Iris pigment epithelial cell (primary cell): Measurements from ENCODE around the gene MROH8.
A peak's percentile ranks its signal among the peaks of the same experiment; 100 is the strongest.
"Not testable (repeated sequence)": the region's sequence is repeated elsewhere in the genome, so short reads cannot be mapped to it uniquely, and the experiment has no call there.

Experiments used
- DNase-seq: peaks from one replicate; pipeline ENCODE4 v3.0.0-alpha.2; 2011; ENCODE audit warnings: low read depth

The MROH8 gene

DNA sequence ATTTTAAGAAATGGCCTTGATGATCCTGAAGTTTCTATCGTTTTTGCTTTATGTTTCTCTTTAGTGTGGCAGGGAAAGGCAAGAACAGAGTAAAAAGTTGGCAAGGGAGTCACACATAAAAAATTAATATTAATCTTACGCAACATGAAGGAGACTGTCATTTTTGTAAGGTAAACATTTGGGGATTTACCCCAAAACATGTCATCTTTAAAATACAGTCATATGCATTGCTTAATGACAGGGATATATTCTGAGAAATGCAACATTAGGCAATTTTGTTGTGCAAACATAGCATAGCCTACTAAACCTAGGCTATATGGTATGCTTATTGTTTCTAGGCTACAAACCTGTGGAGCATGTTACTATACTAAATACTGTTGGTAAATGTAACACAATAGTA lies 88.9 kb downstream of the MROH8 start:
- no peak for DNase-seq

DNA sequence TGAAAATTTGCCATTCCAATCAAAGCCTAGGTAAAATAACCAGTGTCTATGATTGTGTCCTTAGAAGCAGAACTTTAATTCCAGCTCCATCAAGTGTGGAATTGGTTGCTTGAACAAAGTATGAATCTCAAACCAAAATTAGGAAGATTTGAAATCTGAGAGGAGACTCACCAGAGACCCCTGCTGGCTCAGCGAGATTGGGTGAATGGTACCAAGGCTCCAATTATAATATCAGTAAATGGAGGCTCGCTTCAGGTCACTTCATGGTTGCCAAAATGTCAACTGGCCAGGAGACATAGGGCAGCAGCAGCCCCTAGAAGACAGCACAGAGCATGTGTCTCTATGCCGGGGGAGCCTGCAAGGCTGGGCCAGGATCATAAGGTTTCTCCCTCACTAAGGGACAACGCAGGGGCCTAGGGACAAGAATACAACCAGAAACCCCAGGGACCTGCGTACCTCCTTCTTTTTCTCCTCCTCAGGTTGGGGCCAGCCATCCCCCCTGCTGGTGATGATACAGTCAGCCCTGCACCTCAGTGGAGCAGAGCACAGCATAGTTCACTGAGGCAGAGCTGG lies 97.5 kb downstream of the MROH8 start:
- DNase-seq, result peak; percentile 25

DNA sequence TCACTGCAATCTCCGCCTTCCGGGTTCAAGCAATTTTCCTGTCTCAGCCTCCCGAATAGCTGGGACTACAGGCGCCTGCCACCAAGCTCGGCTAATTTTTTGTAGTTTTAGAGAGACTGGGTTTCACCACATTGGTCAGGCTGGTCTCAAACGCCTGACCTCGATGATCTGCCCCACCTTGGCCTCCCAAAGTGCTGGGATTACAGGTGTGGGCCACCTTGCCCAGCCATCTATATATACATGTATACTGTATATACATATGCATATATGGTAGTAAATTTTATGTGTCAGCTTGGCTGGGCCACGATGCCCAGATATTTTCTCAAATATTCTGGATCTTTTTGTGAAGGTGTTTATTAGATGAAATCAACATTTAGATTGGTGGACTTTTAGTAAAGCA lies 102.3 kb downstream of the MROH8 start:
- no peak for DNase-seq

DNA sequence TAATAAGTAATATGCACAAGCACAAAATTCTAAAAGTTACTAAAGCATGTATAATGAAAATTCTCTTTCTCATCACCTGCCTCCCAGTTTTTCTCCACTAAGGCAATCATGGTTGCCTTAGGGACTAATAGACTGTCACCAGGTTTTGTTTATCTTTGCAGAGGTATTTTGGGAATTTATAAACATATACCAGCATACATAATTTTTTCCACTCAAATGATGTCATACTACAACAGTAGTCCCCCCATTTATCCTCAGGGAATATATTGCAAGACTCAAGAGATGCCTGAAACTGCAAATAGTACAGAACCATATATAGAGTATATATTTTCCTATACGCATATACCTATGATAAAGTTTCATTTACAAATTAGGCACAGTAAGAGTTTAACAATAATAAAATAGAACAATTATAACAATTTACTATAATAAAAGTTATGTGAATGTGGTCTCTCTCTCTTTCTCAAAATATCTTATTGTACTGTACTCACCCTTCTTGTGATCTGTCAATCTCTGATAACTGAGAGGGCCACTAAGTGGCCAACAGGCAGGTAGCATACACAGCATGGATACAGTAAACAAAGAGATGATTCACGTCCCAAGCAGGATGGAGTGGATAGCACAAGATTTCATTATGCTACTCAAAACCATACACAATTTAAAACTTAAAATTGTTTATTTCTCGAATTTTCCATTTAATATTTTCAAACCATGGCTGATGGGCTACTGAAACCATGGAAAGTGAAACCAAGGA lies 103.2 kb downstream of the MROH8 start:
- peak; percentile 29 for DNase-seq

DNA sequence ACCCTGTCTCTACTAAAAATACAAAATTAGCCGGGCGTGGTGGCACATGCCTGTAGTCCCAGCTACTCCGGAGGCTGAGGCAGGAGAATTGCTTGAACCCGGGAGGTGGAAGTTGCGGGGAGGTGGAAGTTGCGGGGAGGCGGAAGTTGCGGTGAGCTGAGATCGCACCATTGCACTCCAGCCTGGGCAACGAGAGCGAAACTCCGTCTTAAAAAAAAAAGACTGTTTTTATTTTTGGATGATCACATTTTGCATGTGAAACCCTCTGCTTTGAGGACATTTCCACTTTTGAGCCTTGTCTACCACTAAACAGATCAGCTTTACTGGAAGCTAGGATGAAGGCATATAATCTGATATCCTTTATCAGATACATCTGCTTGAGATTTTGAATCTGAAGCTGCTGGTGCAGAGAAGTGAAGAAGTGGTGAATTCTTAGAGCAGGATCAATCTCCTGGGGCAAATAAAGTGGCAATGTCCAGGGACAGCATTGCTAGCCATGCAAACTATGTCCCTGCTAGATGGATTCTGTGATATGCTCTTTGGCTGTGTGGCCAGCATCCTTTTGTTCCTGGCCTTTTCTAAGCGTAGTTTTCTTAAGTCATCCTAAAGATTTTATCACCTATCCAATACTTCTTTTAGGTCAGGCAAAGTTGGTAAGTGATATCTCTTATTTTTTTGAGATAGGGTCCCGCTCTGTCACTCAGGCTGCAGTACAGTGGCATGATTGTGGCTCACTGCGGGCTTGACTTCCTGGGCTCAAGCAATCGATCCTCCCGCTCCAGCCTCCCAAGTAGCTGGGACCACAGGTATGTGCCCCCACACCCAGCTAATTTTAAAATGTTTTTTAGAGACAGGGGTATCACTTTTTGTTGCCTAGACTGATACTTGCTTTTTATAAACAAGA lies 106.8 kb downstream of the MROH8 start:
- no peak for DNase-seq

DNA sequence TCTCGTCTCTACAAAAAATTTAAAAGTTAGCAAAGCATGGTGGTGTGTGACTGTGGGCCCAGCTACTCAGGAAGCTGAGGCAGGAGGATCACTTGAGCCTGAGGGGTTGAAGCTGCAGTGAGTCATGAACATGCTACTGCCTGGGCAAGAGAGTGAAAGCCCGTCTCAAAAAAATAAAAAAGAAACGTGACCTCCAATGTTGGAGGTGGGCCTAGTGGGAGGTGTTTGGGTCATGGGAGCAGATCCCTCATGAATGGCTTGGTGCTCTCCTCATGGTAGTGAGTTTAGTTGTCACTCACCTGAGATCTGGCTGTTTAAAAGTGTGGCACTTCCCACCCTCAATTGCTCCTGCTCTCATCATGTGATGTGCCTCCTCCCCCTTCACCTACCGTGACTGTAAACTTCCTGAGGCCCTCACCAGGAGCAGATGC lies 107.9 kb downstream of the MROH8 start:
- DNase-seq, result peak; percentile 82

DNA sequence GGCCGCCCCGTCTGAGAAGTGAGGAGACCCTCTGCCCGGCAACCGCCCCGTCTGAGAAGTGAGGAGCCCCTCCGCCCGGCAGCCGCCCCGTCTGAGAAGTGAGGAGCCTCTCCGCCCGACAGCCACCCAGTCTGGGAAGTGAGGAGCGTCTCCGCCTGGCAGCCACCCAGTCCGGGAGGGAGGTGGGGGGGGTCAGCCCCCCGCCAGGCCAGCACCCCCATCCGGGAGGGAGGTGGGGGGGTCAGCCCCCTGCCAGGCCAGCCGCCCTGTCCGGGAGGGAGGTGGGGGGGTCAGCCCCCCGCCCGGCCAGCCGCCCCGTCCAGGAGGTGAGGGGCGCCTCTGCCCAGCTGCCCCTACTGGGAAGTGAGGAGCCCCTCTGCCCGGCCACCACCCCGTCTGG lies 109.8 kb downstream of the MROH8 start:
- DNase-seq, result not testable (repeated sequence)

DNA sequence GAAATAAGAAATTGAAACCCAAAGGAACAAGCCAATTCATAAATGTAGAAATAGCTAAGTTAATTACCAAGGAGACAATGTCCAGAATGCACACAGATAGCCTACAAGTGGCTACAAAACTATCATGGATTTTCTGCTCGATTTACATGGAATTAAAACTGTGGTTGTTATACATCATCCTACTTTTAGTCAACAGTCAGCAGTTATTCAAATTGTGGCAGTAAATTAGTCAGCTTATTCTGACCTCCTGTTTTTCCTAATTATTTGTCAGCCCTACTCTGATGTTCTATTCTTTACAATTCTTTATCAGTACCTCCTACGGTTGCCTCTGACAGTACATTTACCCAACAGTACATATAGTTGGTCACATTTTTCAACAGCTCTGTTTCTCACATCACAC lies 113.2 kb downstream of the MROH8 start:
- no peak for DNase-seq

DNA sequence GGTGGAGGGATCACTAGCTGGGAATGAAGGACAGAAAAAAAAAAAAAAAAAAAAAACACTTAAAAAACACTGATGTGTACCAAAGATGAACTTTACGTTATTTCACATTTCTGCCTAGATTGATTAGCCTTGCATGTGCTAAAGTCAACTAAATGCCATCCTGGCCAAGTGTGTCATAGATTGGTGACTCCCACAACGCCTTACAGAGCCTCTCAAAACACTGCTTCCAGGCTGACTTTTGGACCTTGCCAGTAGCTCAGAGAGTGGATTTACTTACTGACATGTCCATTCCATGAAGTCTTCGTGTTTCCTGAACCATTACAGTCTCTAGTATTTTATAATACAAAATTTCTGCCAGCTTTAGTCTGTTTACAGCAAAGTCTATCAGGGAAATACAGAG lies 124.1 kb downstream of the MROH8 start:
- no peak for DNase-seq

DNA sequence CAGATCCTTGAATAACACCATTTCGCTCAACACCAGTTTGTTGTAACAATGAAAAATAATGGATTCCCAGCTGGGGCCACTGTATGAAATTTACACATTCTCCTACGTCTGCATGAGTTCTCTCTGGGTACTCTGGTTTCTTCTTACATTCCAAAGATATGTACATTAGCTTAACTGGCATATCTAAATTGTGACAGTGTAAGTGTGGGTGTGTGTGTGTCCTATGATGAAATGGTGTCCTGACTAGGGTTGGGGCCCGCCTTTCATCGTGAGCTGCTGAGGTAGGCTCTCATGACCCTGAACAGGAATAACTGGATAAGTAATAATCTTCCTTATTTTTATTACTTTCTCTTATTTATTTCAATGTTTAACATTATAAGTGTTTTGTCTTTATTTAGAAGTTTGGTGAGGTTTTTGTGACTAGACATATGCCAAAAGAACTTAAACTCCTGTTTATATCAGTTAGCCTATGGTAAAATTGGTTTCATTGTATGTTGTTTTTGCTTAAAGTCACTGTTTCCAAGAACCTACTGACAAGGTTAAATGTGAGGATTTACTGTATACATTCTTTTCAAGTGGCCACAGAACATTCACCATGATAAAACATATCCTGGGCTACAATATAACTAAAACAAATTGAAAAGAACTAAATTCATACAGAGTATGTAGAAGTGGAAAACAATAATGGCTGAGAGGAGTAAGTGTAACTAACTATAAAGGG lies 126.0 kb downstream of the MROH8 start:
- peak; percentile 77 for DNase-seq
